Upper lobe of right lung (tissue), 1 donor: ENCODE results near the gene PROC. TPM values are rescaled to one million over a fixed set of nuclear protein-coding genes. Genes with fewer than 3 reads are reported as not detected.

Experiments
- ATAC-seq: fragments of 200-7000 bp; cut with Tn5 transposase; one replicate; pipeline ENCODE4 v1.9.1; 2020; ENCODE audit warnings: mild to moderate bottlenecking, moderate library complexity
- DNase-seq: peaks from one replicate; pipeline ENCODE4 v3.0.0-alpha.2; 2020
- H3K27ac ChIP-seq: fragments of 200-600 bp; one replicate; pipeline ENCODE4 v1.8.0; 2022
- H3K27me3 ChIP-seq: fragments of 200-600 bp; one replicate; pipeline ENCODE4 v1.8.0; 2022; ENCODE audit warnings: mild to moderate bottlenecking
- H3K36me3 ChIP-seq: fragments of 200-600 bp; one replicate; pipeline ENCODE4 v1.8.0; 2022
- H3K4me1 ChIP-seq: fragments of 200-600 bp; one replicate; pipeline ENCODE4 v1.8.0; 2022
- H3K4me3 ChIP-seq: fragments of 200-600 bp; one replicate; pipeline ENCODE4 v1.8.0; 2022; ENCODE audit warnings: mild to moderate bottlenecking
- H3K9me3 ChIP-seq: fragments of 200-600 bp; one replicate; pipeline ENCODE4 v1.8.0; 2022
- CTCF ChIP-seq: fragments of 200-600 bp; IDR thresholded peaks from one replicate; pipeline ENCODE4 v1.8.0; 2022; ENCODE audit warnings: antibody characterized with exemption
- intact Hi-C: fragments of 100-400 bp; cut with DNase I; formaldehyde crosslinking; loops from one replicate; pipeline ENCODE4 v1.11.0; 2022
- total RNA-seq: library from RNA; stranded (reverse); fragmentation: NEBNext Ultra II Directional; extraction: Animal tissue kit (Norgen Biotek cat#: 25700); gene quantifications from one replicate; pipeline ENCODE4 v1.2.1, GENCODE V29; 2021
- donor health status: DM: no; HTN: yes; CAD: no; lungs with severe emphysema.

The PROC gene
- total RNA-seq, 1 donor from 2014 or later, result not detected

DNA sequence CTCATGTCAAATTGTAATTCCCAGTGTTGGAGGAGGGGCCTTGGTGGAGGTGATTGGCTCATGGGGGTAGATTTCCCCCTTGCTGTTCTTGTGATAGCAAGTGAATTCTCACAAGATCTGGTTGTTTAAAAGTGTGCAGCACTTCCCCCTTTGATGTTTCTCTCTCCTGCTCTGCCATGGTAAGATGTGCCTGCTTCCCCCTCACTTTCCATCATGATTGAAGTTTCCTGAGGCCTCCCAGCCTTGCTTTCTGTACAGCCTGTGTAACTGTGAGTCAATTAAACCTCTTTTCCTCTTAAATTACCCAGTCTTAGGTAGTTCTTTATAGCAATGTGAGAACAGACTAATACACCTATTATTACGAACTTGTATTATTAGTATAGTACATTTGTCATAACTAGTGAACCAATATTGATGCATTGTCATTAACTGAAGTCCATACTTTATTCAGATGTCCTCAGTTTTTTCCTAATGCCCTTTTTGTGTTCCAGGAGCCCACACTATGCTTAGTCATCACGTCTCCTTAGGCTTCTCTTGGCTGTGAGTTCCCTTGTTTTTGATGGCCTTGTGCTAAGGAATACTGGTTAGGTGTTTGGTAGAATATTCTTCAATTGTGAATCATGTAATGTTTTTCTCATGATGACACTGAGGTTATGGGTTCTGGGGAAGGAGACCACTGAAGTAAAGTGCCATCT lies 25.9 kb upstream of the PROC start:
- no peak for DNase-seq
- no peaks in the 10 kb centered on the region for H3K36me3 ChIP-seq
- no peaks in the 10 kb centered on the region for H3K27me3 ChIP-seq
- H3K4me3 ChIP-seq, result no peak overlapping the region
- no peak for TF ChIP-seq CTCF
- intact Hi-C loops, result no loop called here
- H3K27ac ChIP-seq, result no peak overlapping the region
- no peaks in the 10 kb centered on the region for H3K9me3 ChIP-seq
- H3K4me1 ChIP-seq, result peaks cover 4% of the 10 kb centered on the region
- no peak for ATAC-seq

- DNase-seq, result no peak
- ATAC-seq, result no peak
- Histone ChIP-seq H3K27ac (no peak overlapping the region), H3K27me3 (no peaks in the 10 kb centered on the region), H3K4me1 (peaks cover 6% of the 10 kb centered on the region), H3K4me3 (no peak overlapping the region), H3K36me3 (no peaks in the 10 kb centered on the region), H3K9me3 (no peaks in the 10 kb centered on the region)
- TF ChIP-seq CTCF, result no peak
- intact Hi-C loops, result no loop called here
Measured at GRCh38 chr2:127392828-127393578, 25.2 kb upstream of the PROC start.

GRCh38 chr2:127394492-127394891 lies 23.7 kb upstream of the PROC start:
- peaks cover 8% of the 10 kb centered on the region for H3K4me1 ChIP-seq
- no peaks in the 10 kb centered on the region for H3K27me3 ChIP-seq
- DNase-seq, result no peak
- ATAC-seq, result no peak
- intact Hi-C loops, result no loop called here
- H3K4me3 ChIP-seq, result no peak overlapping the region
- H3K36me3 ChIP-seq, result no peaks in the 10 kb centered on the region
- no peaks in the 10 kb centered on the region for H3K9me3 ChIP-seq
- H3K27ac ChIP-seq, result no peak overlapping the region
- TF ChIP-seq CTCF, result no peak

GRCh38 chr2:127397568-127398238 lies 20.5 kb upstream of the PROC start:
- intact Hi-C loops, result no loop called here
- Histone ChIP-seq H3K36me3 (no peaks in the 10 kb centered on the region), H3K9me3 (no peaks in the 10 kb centered on the region), H3K27me3 (no peaks in the 10 kb centered on the region), H3K4me1 (peaks cover 14% of the 10 kb centered on the region), H3K27ac (no peak overlapping the region), H3K4me3 (no peak overlapping the region)
- TF ChIP-seq CTCF, result no peak
- DNase-seq (no peak), ATAC-seq (no peak)

DNA sequence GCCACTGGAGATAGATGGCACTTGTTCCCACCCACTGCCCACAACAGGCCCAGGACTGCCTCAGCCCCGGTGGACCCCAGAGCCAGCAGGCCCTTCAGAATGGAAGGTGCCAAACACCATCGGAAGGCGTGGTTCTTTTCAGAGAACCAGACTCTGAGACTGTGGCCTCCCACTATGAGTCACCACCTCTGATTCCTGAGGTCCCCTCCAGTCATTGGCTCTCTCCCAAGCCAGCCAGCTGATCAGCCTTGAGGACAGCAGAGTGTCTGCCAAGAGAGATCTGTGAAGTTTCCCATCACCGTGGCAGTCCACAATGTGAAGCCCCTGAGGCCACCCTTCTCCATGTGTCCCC lies 20.0 kb upstream of the PROC start:
- H3K27ac ChIP-seq, result no peak overlapping the region
- H3K9me3 ChIP-seq, result no peaks in the 10 kb centered on the region
- ATAC-seq, result peak; percentile 86
- H3K27me3 ChIP-seq, result no peaks in the 10 kb centered on the region
- intact Hi-C loops, result no loop called here
- H3K36me3 ChIP-seq, result no peaks in the 10 kb centered on the region
- DNase-seq, result peak; percentile 81
- no peak overlapping the region for H3K4me3 ChIP-seq
- TF ChIP-seq CTCF, result no peak
- H3K4me1 ChIP-seq, result peaks cover 14% of the 10 kb centered on the region
